ENCODE data around the gene COL27A1. TPM values are rescaled to one million over a fixed set of nuclear protein-coding genes. Genes with fewer than 3 reads are reported as not detected.

COL27A1 gene
- total RNA-seq, 4 donors from 2014 or later, result 2.1 to 9.0 (median 3.8) TPM

DNA sequence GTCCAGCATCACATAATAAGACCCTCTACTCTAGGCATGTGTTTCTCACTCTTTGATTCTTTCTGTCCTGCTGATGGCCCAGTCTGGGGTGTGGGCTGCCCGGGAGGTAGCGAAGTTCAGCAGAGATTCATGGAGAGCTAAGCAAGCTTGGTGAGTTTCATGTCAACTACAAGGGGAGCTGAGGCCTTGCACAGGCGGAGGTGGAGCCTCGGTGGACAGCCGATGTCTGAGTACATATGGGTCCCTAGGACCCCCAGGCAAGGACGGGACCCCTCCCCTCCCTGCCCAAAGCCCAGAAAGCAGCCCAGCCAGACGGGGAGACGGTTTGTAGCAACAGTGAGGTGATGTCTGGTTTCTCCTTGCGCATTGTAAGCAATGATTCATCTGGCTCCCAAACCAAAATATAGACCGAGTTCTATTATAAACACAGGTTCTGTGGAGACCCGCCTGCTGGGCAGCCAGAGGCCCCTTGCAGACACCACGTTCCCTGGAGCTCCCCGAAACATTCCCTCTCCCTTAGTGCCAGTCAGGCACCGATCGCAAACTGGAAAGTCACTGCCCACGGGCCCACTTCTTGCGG is 45.5 kb downstream of the COL27A1 start:
- no peak overlapping the region for H3K4me3 ChIP-seq
- 77% methylated on average over 17 of the region's 17 CpGs; no CpG with 5 or more reads in 1 of the 2 donors for WGBS, 2 donors (ENCODE audit: low coverage in 1 of 2)
- no peak for DNase-seq
- no peak for TF ChIP-seq EP300 (IDR thresholded peaks at IDR 0.05; ENCODE audit: low read depth)
- no peak for TF ChIP-seq POLR2A (IDR thresholded peaks at IDR 0.05)
- TF ChIP-seq, protein P1, sequence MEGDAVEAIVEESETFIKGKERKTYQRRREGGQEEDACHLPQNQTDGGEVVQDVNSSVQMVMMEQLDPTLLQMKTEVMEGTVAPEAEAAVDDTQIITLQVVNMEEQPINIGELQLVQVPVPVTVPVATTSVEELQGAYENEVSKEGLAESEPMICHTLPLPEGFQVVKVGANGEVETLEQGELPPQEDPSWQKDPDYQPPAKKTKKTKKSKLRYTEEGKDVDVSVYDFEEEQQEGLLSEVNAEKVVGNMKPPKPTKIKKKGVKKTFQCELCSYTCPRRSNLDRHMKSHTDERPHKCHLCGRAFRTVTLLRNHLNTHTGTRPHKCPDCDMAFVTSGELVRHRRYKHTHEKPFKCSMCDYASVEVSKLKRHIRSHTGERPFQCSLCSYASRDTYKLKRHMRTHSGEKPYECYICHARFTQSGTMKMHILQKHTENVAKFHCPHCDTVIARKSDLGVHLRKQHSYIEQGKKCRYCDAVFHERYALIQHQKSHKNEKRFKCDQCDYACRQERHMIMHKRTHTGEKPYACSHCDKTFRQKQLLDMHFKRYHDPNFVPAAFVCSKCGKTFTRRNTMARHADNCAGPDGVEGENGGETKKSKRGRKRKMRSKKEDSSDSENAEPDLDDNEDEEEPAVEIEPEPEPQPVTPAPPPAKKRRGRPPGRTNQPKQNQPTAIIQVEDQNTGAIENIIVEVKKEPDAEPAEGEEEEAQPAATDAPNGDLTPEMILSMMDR (IDR thresholded peaks at IDR 0.05), result no peak
- TF ChIP-seq POLR2AphosphoS5 (IDR thresholded peaks at IDR 0.05), result no peak
- intact Hi-C loops (cut with DNase I; ENCODE audit: low total_unique reads) (no loop called here), in situ Hi-C loops (cut with MboI; ENCODE audit: low pct_ligation_motif_present in 1 of 4, low pct_unique_long_range_greater_than_20kb in 1 of 4, low sequenced_read_pairs in 3 of 4) (no loop called here)
- no peaks in the 10 kb centered on the region for H3K36me3 ChIP-seq
- no peaks in the 10 kb centered on the region for H3K27me3 ChIP-seq
- no peaks in the 10 kb centered on the region for H3K4me1 ChIP-seq
- no peaks in the 10 kb centered on the region for H3K9me3 ChIP-seq
- H3K27ac ChIP-seq, result no peak overlapping the region

DNA sequence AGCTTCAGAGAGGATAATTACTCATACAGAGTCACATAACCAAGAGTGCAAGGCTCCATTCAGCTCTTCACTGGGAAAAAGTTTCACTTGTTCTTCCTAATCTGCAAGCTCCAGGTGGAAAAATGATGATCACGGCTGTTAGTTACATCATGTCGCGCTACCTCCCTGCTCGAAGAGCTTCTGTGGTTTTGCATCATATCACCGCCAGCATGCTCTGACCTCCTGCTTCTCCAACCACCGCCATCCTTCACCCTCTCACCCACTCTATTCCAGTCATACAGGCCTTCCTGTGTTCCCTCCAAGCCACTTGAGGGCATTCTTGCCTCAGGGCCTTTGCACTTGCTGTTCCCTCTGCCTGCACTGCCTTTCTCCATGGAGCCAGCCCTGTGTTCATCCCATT is 47.1 kb downstream of the COL27A1 start:
- DNase-seq, result no peak
- no peaks in the 10 kb centered on the region for H3K9me3 ChIP-seq
- intact Hi-C loops (cut with DNase I; ENCODE audit: low total_unique reads) (no loop called here), in situ Hi-C loops (cut with MboI; ENCODE audit: low pct_ligation_motif_present in 1 of 4, low pct_unique_long_range_greater_than_20kb in 1 of 4, low sequenced_read_pairs in 3 of 4) (no loop called here)
- TF ChIP-seq EP300 (IDR thresholded peaks at IDR 0.05; ENCODE audit: low read depth), result no peak
- no peak overlapping the region for H3K4me3 ChIP-seq
- no peak overlapping the region for H3K27ac ChIP-seq
- H3K27me3 ChIP-seq, result no peaks in the 10 kb centered on the region
- H3K4me1 ChIP-seq, result peaks cover 0 to 13% (median 5%) of the 10 kb centered on the region in 4 donors
- H3K36me3 ChIP-seq, result no peaks in the 10 kb centered on the region
- 82 to 88% methylated on average over 4 to 6 of the region's 6 CpGs for WGBS, 2 donors (ENCODE audit: low coverage in 1 of 2)

DNA sequence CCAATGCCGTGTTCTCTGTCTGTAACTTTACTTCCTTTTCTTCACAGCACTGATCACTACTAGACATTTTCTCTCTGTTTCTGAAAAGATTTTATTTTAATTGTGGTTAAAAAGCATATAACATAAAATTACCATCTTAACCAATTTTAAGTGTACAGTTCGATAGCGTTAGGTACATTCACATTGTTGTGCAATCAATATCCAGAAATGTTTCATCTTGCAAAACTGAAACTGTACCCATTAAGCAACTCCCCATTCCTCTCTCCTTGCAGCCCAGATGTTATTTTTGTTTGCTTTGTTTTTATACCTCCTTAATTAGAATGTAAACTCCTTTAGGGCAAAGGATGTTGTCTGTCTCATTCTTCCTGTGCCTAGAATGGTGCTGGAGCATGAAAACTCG is 47.5 kb downstream of the COL27A1 start:
- H3K4me1 ChIP-seq, result peaks cover 0 to 14% (median 7%) of the 10 kb centered on the region in 4 donors
- H3K4me3 ChIP-seq, result no peak overlapping the region
- WGBS, 2 donors (ENCODE audit: low coverage in 1 of 2), result 55 to 75% methylated on average over 4 of the region's 4 CpGs
- intact Hi-C loops (cut with DNase I; ENCODE audit: low total_unique reads) (no loop called here), in situ Hi-C loops (cut with MboI; ENCODE audit: low pct_ligation_motif_present in 1 of 4, low pct_unique_long_range_greater_than_20kb in 1 of 4, low sequenced_read_pairs in 3 of 4) (no loop called here)
- TF ChIP-seq, protein P1 (IDR thresholded peaks at IDR 0.05), result no peak
- no peak for TF ChIP-seq POLR2A (IDR thresholded peaks at IDR 0.05)
- TF ChIP-seq EP300 (IDR thresholded peaks at IDR 0.05; ENCODE audit: low read depth), result no peak
- TF ChIP-seq POLR2AphosphoS5 (IDR thresholded peaks at IDR 0.05), result no peak
- DNase-seq, result no peak
- no peak overlapping the region for H3K27ac ChIP-seq
- no peaks in the 10 kb centered on the region for H3K36me3 ChIP-seq
- no peaks in the 10 kb centered on the region for H3K27me3 ChIP-seq
- H3K9me3 ChIP-seq, result no peaks in the 10 kb centered on the region

DNA sequence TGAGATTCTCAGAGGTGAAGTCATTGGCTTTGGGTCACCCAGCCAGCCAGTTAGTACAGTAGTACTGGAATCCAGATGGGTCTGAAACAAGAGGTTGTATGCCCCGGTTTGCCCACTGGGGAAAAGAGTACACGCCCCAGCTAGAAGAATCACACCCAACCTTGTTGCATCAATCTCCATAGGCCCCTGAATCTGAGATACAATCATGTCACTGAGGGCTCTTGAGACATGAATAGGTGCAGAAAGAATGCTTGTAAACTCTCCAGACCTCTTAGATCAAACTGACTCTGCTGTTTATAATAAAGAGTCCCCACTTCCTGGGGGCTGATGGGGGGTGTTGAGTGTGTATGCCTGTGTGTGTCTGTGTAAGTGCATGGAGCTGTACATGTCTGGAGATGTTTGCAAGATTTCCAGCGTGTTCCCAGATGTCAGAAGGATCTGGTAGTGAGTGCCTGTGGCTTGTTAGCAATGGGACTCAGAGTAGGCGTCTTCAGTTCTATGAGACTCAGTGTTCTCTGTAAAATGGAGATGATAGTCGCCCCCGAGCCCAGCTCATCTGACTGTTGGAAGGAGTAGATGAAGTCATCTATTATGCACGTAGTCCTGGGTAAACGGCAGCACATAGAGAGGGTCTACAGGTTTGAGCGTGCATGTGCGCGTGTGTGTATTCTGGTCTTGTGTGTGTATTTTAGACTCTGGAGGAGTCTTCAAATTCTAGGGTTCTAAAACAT is 48.2 kb downstream of the COL27A1 start:
- Histone ChIP-seq H3K27me3 (no peaks in the 10 kb centered on the region), H3K4me1 (peaks cover 0 to 14% (median 7%) of the 10 kb centered on the region in 4 donors), H3K36me3 (no peaks in the 10 kb centered on the region), H3K27ac (no peak overlapping the region), H3K9me3 (no peaks in the 10 kb centered on the region), H3K4me3 (no peak overlapping the region)
- TF ChIP-seq POLR2AphosphoS5 (IDR thresholded peaks at IDR 0.05) (no peak), EP300 (IDR thresholded peaks at IDR 0.05; ENCODE audit: low read depth) (no peak), POLR2A (IDR thresholded peaks at IDR 0.05) (no peak)
- TF ChIP-seq, protein P1 (IDR thresholded peaks at IDR 0.05), result no peak
- intact Hi-C loops (cut with DNase I; ENCODE audit: low total_unique reads), result no loop called here
- in situ Hi-C loops (cut with MboI; ENCODE audit: low pct_ligation_motif_present in 1 of 4, low pct_unique_long_range_greater_than_20kb in 1 of 4, low sequenced_read_pairs in 3 of 4), result no loop called here
- WGBS, 2 donors (ENCODE audit: low coverage in 1 of 2), result 70 to 80% methylated on average over 4 to 11 of the region's 11 CpGs
- DNase-seq, result no peak

Data from transverse colon (tissue), 4 donors.